Body of pancreas (tissue), 4 donors: ENCODE results near the gene BUD31.

Source experiments
- CTCF ChIP-seq, 7 experiments: fragments of 450-650 bp in 4 of 7; fragments of 200-600 bp in 3 of 7; sonication (generic) in 3 of 7; IDR thresholded peaks; one replicate each; pipeline ENCODE4 v1.5.1; 2016 to 2019; ENCODE audit warnings: antibody characterized with exemption in 7 of 7
- POLR2A ChIP-seq, 3 donors: fragments of 450-650 bp; IDR thresholded peaks; one replicate each; pipeline ENCODE4 v1.6.1; 2016; ENCODE audit warnings: antibody characterized with exemption in 3 of 3, mild to moderate bottlenecking in 2 of 3

GRCh38 chr7:99433158-99433557, 24.4 kb downstream of the BUD31 start:
- TF ChIP-seq CTCF (IDR thresholded peaks at IDR 0.05) = no peak
- TF ChIP-seq POLR2A (IDR thresholded peaks at IDR 0.05) = no peak
